ENCODE data around the gene MEF2A. TPM values are rescaled to one million over a fixed set of nuclear protein-coding genes. Genes with fewer than 3 reads are reported as not detected.

The MEF2A gene
- total RNA-seq, 1 donor from 2014 or later = 11.1 TPM

- Histone ChIP-seq H3K4me3 (ENCODE audit: low read depth, low read length) (no peak overlapping the region), H3K27me3 (ENCODE audit: control insufficient read depth, insufficient read depth, low read length) (no peaks in the 10 kb centered on the region), H3K36me3 (ENCODE audit: control insufficient read depth, insufficient read depth, low read length) (peaks cover 11% of the 10 kb centered on the region)
- FAIRE-seq (no peak), DNase-seq (ENCODE audit: low read depth) (no peak)
- TF ChIP-seq CTCF (IDR thresholded peaks at IDR 0.05; ENCODE audit: insufficient read depth, low read length, severe bottlenecking) = no peak
Observed at GRCh38 chr15:99706557-99707303, 140.9 kb downstream of the MEF2A start.

GRCh38 chr15:99707473-99708270 lies 141.9 kb downstream of the MEF2A start:
- H3K36me3 ChIP-seq (ENCODE audit: control insufficient read depth, insufficient read depth, low read length) = peaks cover 16% of the 10 kb centered on the region
- H3K27me3 ChIP-seq (ENCODE audit: control insufficient read depth, insufficient read depth, low read length) = no peaks in the 10 kb centered on the region
- no peak for FAIRE-seq
- no peak overlapping the region for H3K4me3 ChIP-seq (ENCODE audit: low read depth, low read length)
- peak; percentile 69 for DNase-seq (ENCODE audit: low read depth)
- TF ChIP-seq CTCF (IDR thresholded peaks at IDR 0.05; ENCODE audit: insufficient read depth, low read length, severe bottlenecking) = no peak

GRCh38 chr15:99708563-99708962 lies 142.8 kb downstream of the MEF2A start:
- no peaks in the 10 kb centered on the region for H3K27me3 ChIP-seq (ENCODE audit: control insufficient read depth, insufficient read depth, low read length)
- H3K36me3 ChIP-seq (ENCODE audit: control insufficient read depth, insufficient read depth, low read length) = peaks cover 16% of the 10 kb centered on the region
- H3K4me3 ChIP-seq (ENCODE audit: low read depth, low read length) = no peak overlapping the region
- DNase-seq (ENCODE audit: low read depth) = peak; percentile 94
- peak; percentile 84 for FAIRE-seq
- TF ChIP-seq CTCF (IDR thresholded peaks at IDR 0.05; ENCODE audit: insufficient read depth, low read length, severe bottlenecking) = no peak

- Histone ChIP-seq H3K27me3 (ENCODE audit: control insufficient read depth, insufficient read depth, low read length) (no peaks in the 10 kb centered on the region), H3K4me3 (ENCODE audit: low read depth, low read length) (no peak overlapping the region), H3K36me3 (ENCODE audit: control insufficient read depth, insufficient read depth, low read length) (peaks cover 16% of the 10 kb centered on the region)
- FAIRE-seq (no peak), DNase-seq (ENCODE audit: low read depth) (no peak)
- TF ChIP-seq CTCF (IDR thresholded peaks at IDR 0.05; ENCODE audit: insufficient read depth, low read length, severe bottlenecking) = no peak
Observed at GRCh38 chr15:99709243-99709986, 143.6 kb downstream of the MEF2A start.

- no peak for DNase-seq (ENCODE audit: low read depth)
- FAIRE-seq = no peak
- Histone ChIP-seq H3K27me3 (ENCODE audit: control insufficient read depth, insufficient read depth, low read length) (no peaks in the 10 kb centered on the region), H3K4me3 (ENCODE audit: low read depth, low read length) (no peak overlapping the region), H3K36me3 (ENCODE audit: control insufficient read depth, insufficient read depth, low read length) (peaks cover 18% of the 10 kb centered on the region)
- TF ChIP-seq CTCF (IDR thresholded peaks at IDR 0.05; ENCODE audit: insufficient read depth, low read length, severe bottlenecking) = no peak
Observed at GRCh38 chr15:99711625-99712024, 145.8 kb downstream of the MEF2A start.
